Measurements from ENCODE around the gene PANX2.

The PANX2 gene

GRCh38 chr22:50226063-50226874 lies 55.7 kb downstream of the PANX2 start:
- TF ChIP-seq CTCF (IDR thresholded peaks at IDR 0.05; ENCODE audit: extremely low read depth, missing control alignments) = no peak
- DNase-seq (ENCODE audit: low spot score) = no peak

GRCh38 chr22:50226875-50227165 lies 56.3 kb downstream of the PANX2 start:
- TF ChIP-seq CTCF (IDR thresholded peaks at IDR 0.05; ENCODE audit: extremely low read depth, missing control alignments) = no peak
- no peak for DNase-seq (ENCODE audit: low spot score)

- DNase-seq (ENCODE audit: low spot score) = no peak
- TF ChIP-seq CTCF (IDR thresholded peaks at IDR 0.05; ENCODE audit: extremely low read depth, missing control alignments) = no peak
Observed at GRCh38 chr22:50227579-50228215, 57.2 kb downstream of the PANX2 start.

- TF ChIP-seq CTCF (IDR thresholded peaks at IDR 0.05; ENCODE audit: extremely low read depth, missing control alignments) = no peak
- no peak for DNase-seq (ENCODE audit: low spot score)
Observed at GRCh38 chr22:50228366-50228765, 57.8 kb downstream of the PANX2 start.

GRCh38 chr22:50229370-50229769 lies 58.8 kb downstream of the PANX2 start:
- no peak for DNase-seq (ENCODE audit: low spot score)
- TF ChIP-seq CTCF (IDR thresholded peaks at IDR 0.05; ENCODE audit: extremely low read depth, missing control alignments) = no peak
